NK-92 (cell line): Measurements from ENCODE around the gene KDM1A.
A peak's percentile ranks its signal among the peaks of the same experiment; 100 is the strongest.

Source experiments
- DNase-seq: peaks from one replicate; lab custom pipeline; 2025; ENCODE audit not compliant: unreplicated experiment; lab: John Stamatoyannopoulos, UW

Gene KDM1A

GRCh38 chr1:23066075-23066474, 46.8 kb downstream of the KDM1A start:
- DNase-seq: no peak

- DNase-seq: no peak
Observed at GRCh38 chr1:23069149-23069548, 49.9 kb downstream of the KDM1A start.

- no peak for DNase-seq
Observed at GRCh38 chr1:23069675-23070074, 50.4 kb downstream of the KDM1A start.

- no peak for DNase-seq
Observed at GRCh38 chr1:23074012-23074411, 54.7 kb downstream of the KDM1A start.

- no peak for DNase-seq
Observed at GRCh38 chr1:23079025-23079424, 59.8 kb downstream of the KDM1A start.

GRCh38 chr1:23080885-23081284, 61.6 kb downstream of the KDM1A start:
- no peak for DNase-seq

GRCh38 chr1:23081376-23081775, 62.1 kb downstream of the KDM1A start:
- no peak for DNase-seq

- DNase-seq: no peak
Observed at GRCh38 chr1:23083714-23084480, 64.6 kb downstream of the KDM1A start.

- DNase-seq: no peak
Observed at GRCh38 chr1:23084880-23085279, 65.6 kb downstream of the KDM1A start.

GRCh38 chr1:23085696-23086095, 66.4 kb downstream of the KDM1A start:
- DNase-seq: no peak

- DNase-seq: no peak
Observed at GRCh38 chr1:23088027-23088426, 68.8 kb downstream of the KDM1A start.

GRCh38 chr1:23090056-23090455, 70.8 kb downstream of the KDM1A start:
- DNase-seq: no peak

GRCh38 chr1:23091545-23091944, 72.3 kb downstream of the KDM1A start:
- DNase-seq: no peak

- no peak for DNase-seq
Observed at GRCh38 chr1:23092447-23092846, 73.2 kb downstream of the KDM1A start.

- DNase-seq: no peak
Observed at GRCh38 chr1:23097316-23097715, 78.0 kb downstream of the KDM1A start.

GRCh38 chr1:23098463-23099170, 79.3 kb downstream of the KDM1A start:
- no peak for DNase-seq

- DNase-seq: no peak
Observed at GRCh38 chr1:23099171-23099536, 79.9 kb downstream of the KDM1A start.

GRCh38 chr1:23100074-23100748, 80.9 kb downstream of the KDM1A start:
- peak; percentile 14 for DNase-seq

- no peak for DNase-seq
Observed at GRCh38 chr1:23101101-23101827, 82.0 kb downstream of the KDM1A start.

- no peak for DNase-seq
Observed at GRCh38 chr1:23101887-23102286, 82.6 kb downstream of the KDM1A start.

- DNase-seq: no peak
Observed at GRCh38 chr1:23102289-23102688, 83.0 kb downstream of the KDM1A start.
